B cell (primary cell): Measurements from ENCODE around the gene ASPG. TPM values are rescaled to one million over a fixed set of nuclear protein-coding genes. Genes with fewer than 3 reads are reported as not detected.

Experiments
- ATAC-seq: fragments of 200-7000 bp; cut with Tn5 transposase; one replicate; pipeline ENCODE4 v1.10.0; 2021; ENCODE audit warnings: low read depth, mild to moderate bottlenecking, moderate number of reproducible peaks, moderate library complexity
- CTCF ChIA-PET: fragments of 350-600 bp; sonication (Branson Sonifier 250); formaldehyde crosslinking; loops from one replicate; lab custom pipeline; 2021; ENCODE audit warnings: antibody characterized with exemption, inconsistent platforms; lab: Charles Lee
- POLR2A ChIA-PET: fragments of 350-600 bp; sonication (Branson Sonifier 250); formaldehyde crosslinking; loops from one replicate; lab custom pipeline; 2021; ENCODE audit warnings: antibody characterized with exemption; lab: Charles Lee
- DNase-seq: peaks from one replicate; pipeline ENCODE4 v3.0.0; 2013
- H2AFZ ChIP-seq: 2 replicates; pipeline ENCODE4 v1.6.1; 2012; ENCODE audit warnings: mild to moderate bottlenecking, low read depth, low read length; ENCODE audit not compliant: insufficient read depth, poor library complexity, severe bottlenecking
- H3K27ac ChIP-seq, 2 donors: 1 replicate in 1 of 2; 2 replicates in 1 of 2; pipeline ENCODE4 v1.5.1; 2012 to 2013; ENCODE audit warnings: low read length in 2 of 2, mild to moderate bottlenecking in 2 of 2, moderate library complexity in 1 of 2
- H3K27me3 ChIP-seq, 4 experiments: fragments of 200-600 bp in 1 of 4; sonication (generic) in 1 of 4; replicated peaks in 1 of 4; 1 replicate in 2 of 4; 2 replicates in 2 of 4; pipeline versions ENCODE4 v1.6.1 to v1.7.0; 2013 to 2016; ENCODE audit warnings: low read length in 3 of 4, mild to moderate bottlenecking in 2 of 4, mixed read lengths in 1 of 4, moderate library complexity in 1 of 4; ENCODE audit not compliant: insufficient read depth in 4 of 4, control insufficient read depth in 3 of 4; ENCODE audit errors: control extremely low read depth in 1 of 4
- H3K36me3 ChIP-seq, 2 experiments: replicated peaks in 1 of 2; 1 replicate in 1 of 2; 2 replicates in 1 of 2; pipeline versions ENCODE4 v1.6.1 to v1.7.1; 2013; ENCODE audit warnings: low read length in 1 of 2; ENCODE audit not compliant: insufficient read depth in 2 of 2, control insufficient read depth in 1 of 2; ENCODE audit errors: control extremely low read depth in 1 of 2, extremely low read depth in 1 of 2
- H3K4me1 ChIP-seq, 2 donors: fragments of 200-600 bp in 1 of 2; sonication (generic) in 1 of 2; 1 replicate in 1 of 2; 2 replicates in 1 of 2; pipeline versions ENCODE4 v1.5.1 to v1.6.1; 2013 to 2017; ENCODE audit warnings: low read length in 2 of 2; ENCODE audit not compliant: control insufficient read depth in 2 of 2, insufficient read depth in 2 of 2
- H3K4me2 ChIP-seq: replicated peaks from 2 replicates; pipeline ENCODE3; 2012; ENCODE audit warnings: mild to moderate bottlenecking, low read depth, low read length; ENCODE audit not compliant: poor library complexity, severe bottlenecking
- H3K4me3 ChIP-seq, 5 experiments: fragments of 200-600 bp in 1 of 5; sonication (generic) in 1 of 5; 1 replicate in 3 of 5; 2 replicates in 2 of 5; pipeline versions ENCODE4 v1.5.1 to v1.7.0; 2011 to 2016; ENCODE audit warnings: low read length in 4 of 5, mild to moderate bottlenecking in 4 of 5, low read depth in 2 of 5, control low read depth in 1 of 5, moderate library complexity in 1 of 5; ENCODE audit not compliant: insufficient read depth in 1 of 5; ENCODE audit errors: control extremely low read depth in 1 of 5, extremely low read depth in 1 of 5
- H3K79me2 ChIP-seq: fragments of 200-600 bp; sonication (generic); one replicate; pipeline ENCODE4 v1.6.0; 2016; ENCODE audit warnings: low read length; ENCODE audit not compliant: control insufficient read depth, insufficient read depth
- H3K9ac ChIP-seq: fragments of 200-600 bp; sonication (generic); 2 replicates; pipeline ENCODE4 v1.6.1; 2017; ENCODE audit warnings: mild to moderate bottlenecking, low read length, moderate library complexity
- H3K9me3 ChIP-seq, 3 donors: one replicate each; pipeline versions ENCODE4 v1.6.1 to v1.7.1; 2013; ENCODE audit warnings: low read length in 2 of 3; ENCODE audit not compliant: control insufficient read depth in 2 of 3, insufficient read depth in 1 of 3; ENCODE audit errors: control extremely low read depth in 1 of 3
- H4K20me1 ChIP-seq: 2 replicates; pipeline ENCODE4 v1.6.0; 2012; ENCODE audit warnings: mild to moderate bottlenecking, low read length; ENCODE audit not compliant: insufficient read depth, control insufficient read depth, poor library complexity, severe bottlenecking
- H3K27ac Mint-ChIP-seq: one replicate; pipeline ENCODE4 v1.8.0; 2021; ENCODE audit warnings: mixed read lengths
- H3K27me3 Mint-ChIP-seq: one replicate; pipeline ENCODE4 v1.8.0; 2021; ENCODE audit warnings: mixed read lengths
- H3K4me1 Mint-ChIP-seq: one replicate; pipeline ENCODE4 v1.8.0; 2021; ENCODE audit warnings: mixed read lengths
- H3K4me3 Mint-ChIP-seq: one replicate; pipeline ENCODE4 v1.8.0; 2021; ENCODE audit warnings: mixed read lengths
- H3K9me3 Mint-ChIP-seq: one replicate; pipeline ENCODE4 v1.8.0; 2022; ENCODE audit warnings: mixed read lengths; ENCODE audit not compliant: insufficient read depth
- CTCF ChIP-seq: fragments of 200-600 bp; IDR thresholded peaks from one replicate; pipeline ENCODE4 v1.8.0; 2022; ENCODE audit warnings: antibody characterized with exemption, mild to moderate bottlenecking
- EZH2 ChIP-seq: IDR thresholded peaks from 2 replicates; pipeline ENCODE4 v1.6.1; 2012; ENCODE audit warnings: borderline replicate concordance, low read depth, mild to moderate bottlenecking, moderate library complexity, low read length; ENCODE audit not compliant: insufficient read depth, poor library complexity, severe bottlenecking
- WGBS: methylation state at CpG from one replicate; pipeline ENCODE4 v1.1.5; 2013; ENCODE audit warnings: missing lambda C conversion rate; ENCODE audit not compliant: insufficient coverage; 5-methylcytosine and 5-hydroxymethylcytosine counted together
- intact Hi-C: fragments of 100-400 bp; cut with micrococcal nuclease; formaldehyde crosslinking; loops from one replicate; pipeline ENCODE4 v1.10.0; 2022
- polyA plus RNA-seq: library from polyadenylated mRNA; depleted of rRNA; stranded (reverse); fragments of >200 nt; gene quantifications from 2 replicates; pipeline ENCODE4 v1.2.3, GENCODE V29; 2012
- total RNA-seq, 2 donors: library from RNA; stranded (reverse); fragments of 120-200 nt in 1 of 2; gene quantifications; 1 replicate in 1 of 2; 2 replicates in 1 of 2; pipeline versions ENCODE4 v1.2.3 to v1.2.4, GENCODE V29; 2013 to 2022

ASPG gene
- total and polyA plus RNA-seq, 2 donors (not counting 1 experiment from before 2014, with no cell fraction given), result not detected

- peaks cover 0 to 61% (median 22%) of the 10 kb centered on the region in 4 experiments for H3K27me3 ChIP-seq
- H3K4me3 ChIP-seq, result peak within 1 kb of the TSS in 4 of 5 experiments; percentile 22 to 49 (median 36)
- H3K27ac ChIP-seq, result no peak within 1 kb of the TSS
- no peak for TF ChIP-seq CTCF
- TF ChIP-seq EZH2, result no peak
- no peaks in the 10 kb centered on the region for H3K36me3 ChIP-seq
- H3K4me1 ChIP-seq, result peaks cover 26 to 34% of the 10 kb centered on the region in 2 donors
- peak within 1 kb of the TSS; percentile 79 for H3K4me2 ChIP-seq
- DNase-seq, result no peak
- no peaks in the 10 kb centered on the region for H3K9me3 Mint-ChIP-seq
- CTCF ChIA-PET, result interaction anchor here (0.7 to 1.6 kb wide), 3 partner anchors 60 to 502 kb away, joined by 3 to 12 read pairs (median 4); no protein-coding TSS in a partner anchor
- peaks cover 9% of the 10 kb centered on the region for H3K4me1 Mint-ChIP-seq
- H3K79me2 ChIP-seq, result no peaks in the 10 kb centered on the region
- H3K27me3 Mint-ChIP-seq, result peaks cover 23% of the 10 kb centered on the region
- peaks cover 0 to 15% (median 0%) of the 10 kb centered on the region in 3 donors for H3K9me3 ChIP-seq
- intact Hi-C loops, result no loop called here
- 1% methylated on average over 76 of the region's 77 CpGs for WGBS
- POLR2A ChIA-PET, result no interaction called here
- H4K20me1 ChIP-seq, result no peaks in the 10 kb centered on the region
- H3K27ac Mint-ChIP-seq, result no peak within 1 kb of the TSS
- peak within 1 kb of the TSS; percentile 74 for H3K4me3 Mint-ChIP-seq
- H3K9ac ChIP-seq, result peak within 1 kb of the TSS; percentile 22
- peak within 1 kb of the TSS; percentile 40 for H2AFZ ChIP-seq
- peak; percentile 32 for ATAC-seq
Observed at GRCh38 chr14:104138098-104138717, 52.7 kb downstream of the ASPG start, which contains the start of gene KIF26A. Gene KIF26A (plus strand): TSS chr14:104138587. CDS start chr14:104138723, 136 bp downstream.
